OCI-LY1 (cell line): ENCODE data around the gene LRG1.

Experiments used
- H2AFZ ChIP-seq: fragments of 200-600 bp; sonication (generic), shearing (Covaris generic); 2 replicates; pipeline ENCODE4 v1.6.0; 2014; ENCODE audit warnings: antibody characterized with exemption, mild to moderate bottlenecking, low read length
- H3F3A ChIP-seq: fragments of 200-600 bp; sonication (generic), shearing (Covaris generic); 2 replicates; pipeline ENCODE4 v1.6.0; 2014; ENCODE audit warnings: mild to moderate bottlenecking, antibody characterized with exemption, low read length, moderate library complexity; ENCODE audit not compliant: insufficient read depth
- H3K27ac ChIP-seq: fragments of 200-600 bp; sonication (generic); 2 replicates; pipeline ENCODE4 v1.5.1; 2014; ENCODE audit warnings: low read length, mixed run types, mild to moderate bottlenecking, low read depth; ENCODE audit not compliant: poor library complexity, severe bottlenecking
- H3K27me3 ChIP-seq: fragments of 200-600 bp; sonication (generic); 2 replicates; pipeline ENCODE4 v1.6.0; 2014; ENCODE audit warnings: antibody characterized with exemption, mild to moderate bottlenecking, low read length, moderate library complexity; ENCODE audit not compliant: insufficient read depth
- H3K36me3 ChIP-seq: fragments of 200-600 bp; sonication (generic); 2 replicates; pipeline ENCODE4 v1.6.1; 2014; ENCODE audit warnings: mild to moderate bottlenecking, antibody characterized with exemption, low read length, moderate library complexity, mixed read lengths; ENCODE audit not compliant: insufficient read depth
- H3K4me1 ChIP-seq: fragments of 200-600 bp; sonication (generic); 2 replicates; pipeline ENCODE4 v1.5.1; 2014; ENCODE audit warnings: mild to moderate bottlenecking, low read length, moderate library complexity; ENCODE audit not compliant: insufficient read depth, severe bottlenecking
- H3K4me2 ChIP-seq: fragments of 200-600 bp; sonication (generic), shearing (Covaris generic); 2 replicates; pipeline ENCODE4 v1.6.1; 2014; ENCODE audit warnings: low read length
- H3K4me3 ChIP-seq: fragments of 200-600 bp; sonication (generic); 2 replicates; pipeline ENCODE4 v1.5.1; 2014; ENCODE audit warnings: low read length, low read depth, mild to moderate bottlenecking, mixed read lengths; ENCODE audit not compliant: poor library complexity, severe bottlenecking
- H3K79me2 ChIP-seq: fragments of 200-600 bp; shearing (Covaris generic); 2 replicates; pipeline ENCODE4 v1.6.1; 2016; ENCODE audit warnings: mixed run types, low read length, mixed read lengths; ENCODE audit not compliant: insufficient read depth
- H3K9ac ChIP-seq: fragments of 200-600 bp; sonication (generic), shearing (Covaris generic); 2 replicates; pipeline ENCODE4 v1.6.1; 2014; ENCODE audit warnings: mild to moderate bottlenecking, low read length, mixed read lengths
- H3K9me2 ChIP-seq: fragments of 200-600 bp; sonication (generic), shearing (Covaris generic); 2 replicates; pipeline ENCODE4 v1.6.1; 2014; ENCODE audit warnings: low read depth, mild to moderate bottlenecking, low read length, mixed read lengths
- H3K9me3 ChIP-seq: fragments of 200-600 bp; shearing (Covaris generic); 2 replicates; pipeline ENCODE4 v1.6.1; 2014; ENCODE audit warnings: low read length, mixed read lengths
- H4K20me1 ChIP-seq: fragments of 200-600 bp; sonication (generic), shearing (Covaris generic); 2 replicates; pipeline ENCODE4 v1.6.0; 2016; ENCODE audit warnings: mild to moderate bottlenecking, low read length; ENCODE audit not compliant: insufficient read depth
- EZH2 ChIP-seq: fragments of 200-600 bp; sonication (generic), shearing (Covaris generic); IDR thresholded peaks from 2 replicates; pipeline ENCODE4 v1.8.0; 2017; ENCODE audit warnings: borderline replicate concordance, mixed run types, mild to moderate bottlenecking, antibody characterized with exemption, low read length, moderate library complexity, mixed read lengths
- TF ChIP-seq, protein P1 (sequence below): fragments of 200-600 bp; sonication (generic), shearing (Covaris generic); IDR thresholded peaks from 2 replicates; pipeline ENCODE4 v1.5.1; 2017; ENCODE audit warnings: mild to moderate bottlenecking, antibody characterized with exemption, low read length, moderate library complexity, mixed read lengths

Gene LRG1

DNA sequence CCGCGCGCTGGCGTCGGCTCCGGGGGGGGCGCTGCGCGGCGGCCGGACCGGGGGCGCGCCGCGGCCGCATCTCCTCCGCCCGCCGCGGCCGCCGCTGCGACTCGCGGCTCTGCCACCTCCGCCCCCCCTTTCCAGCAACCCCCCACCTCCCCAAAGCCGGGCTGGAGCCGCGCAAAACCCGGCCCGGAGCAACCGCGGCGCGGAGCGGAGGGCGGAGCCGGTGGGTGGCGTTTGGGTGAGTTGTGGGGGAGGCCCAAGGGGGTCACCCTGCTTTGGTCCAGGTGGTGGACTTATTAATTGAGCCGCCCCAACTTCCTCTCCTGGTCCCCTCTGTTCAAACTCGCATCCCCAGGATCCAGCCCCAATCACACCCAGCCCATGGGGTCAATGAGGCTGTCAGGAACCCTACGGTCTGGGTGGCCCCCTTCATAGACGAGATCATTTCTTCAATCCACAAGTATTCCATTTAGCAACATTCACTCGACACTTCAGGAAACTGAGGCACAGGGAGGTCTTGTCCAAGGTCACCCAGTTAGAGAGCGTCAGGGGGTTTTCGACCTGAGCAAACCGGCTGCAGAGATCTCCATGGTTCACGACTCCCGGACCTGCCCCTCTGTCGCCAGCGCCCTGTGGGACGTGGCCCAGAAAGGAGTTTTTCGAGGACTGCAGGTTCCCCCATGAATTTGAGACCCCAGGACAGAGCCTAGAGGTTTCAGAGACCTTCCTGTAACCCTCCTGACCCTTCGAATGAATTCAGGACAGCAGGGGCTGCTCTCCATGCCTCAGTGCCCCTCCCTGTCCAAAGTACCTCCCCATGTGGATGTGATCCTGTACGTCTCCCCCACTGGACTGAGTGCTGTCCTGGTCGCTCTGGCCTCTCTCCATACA lies 42.1 kb upstream of the LRG1 start:
- no peak overlapping the region for H3K9ac ChIP-seq
- H3K9me2 ChIP-seq, result no peaks in the 10 kb centered on the region
- H3K79me2 ChIP-seq, result no peaks in the 10 kb centered on the region
- no peaks in the 10 kb centered on the region for H4K20me1 ChIP-seq
- H3K4me2 ChIP-seq, result no peak overlapping the region; the same call in 1 of the 2 replicates
- peaks cover 7% of the 10 kb centered on the region for H3K4me1 ChIP-seq
- TF ChIP-seq EZH2, result no peak
- TF ChIP-seq, protein P1, sequence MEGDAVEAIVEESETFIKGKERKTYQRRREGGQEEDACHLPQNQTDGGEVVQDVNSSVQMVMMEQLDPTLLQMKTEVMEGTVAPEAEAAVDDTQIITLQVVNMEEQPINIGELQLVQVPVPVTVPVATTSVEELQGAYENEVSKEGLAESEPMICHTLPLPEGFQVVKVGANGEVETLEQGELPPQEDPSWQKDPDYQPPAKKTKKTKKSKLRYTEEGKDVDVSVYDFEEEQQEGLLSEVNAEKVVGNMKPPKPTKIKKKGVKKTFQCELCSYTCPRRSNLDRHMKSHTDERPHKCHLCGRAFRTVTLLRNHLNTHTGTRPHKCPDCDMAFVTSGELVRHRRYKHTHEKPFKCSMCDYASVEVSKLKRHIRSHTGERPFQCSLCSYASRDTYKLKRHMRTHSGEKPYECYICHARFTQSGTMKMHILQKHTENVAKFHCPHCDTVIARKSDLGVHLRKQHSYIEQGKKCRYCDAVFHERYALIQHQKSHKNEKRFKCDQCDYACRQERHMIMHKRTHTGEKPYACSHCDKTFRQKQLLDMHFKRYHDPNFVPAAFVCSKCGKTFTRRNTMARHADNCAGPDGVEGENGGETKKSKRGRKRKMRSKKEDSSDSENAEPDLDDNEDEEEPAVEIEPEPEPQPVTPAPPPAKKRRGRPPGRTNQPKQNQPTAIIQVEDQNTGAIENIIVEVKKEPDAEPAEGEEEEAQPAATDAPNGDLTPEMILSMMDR, result no peak
- H3K27ac ChIP-seq, result no peak overlapping the region
- no peaks in the 10 kb centered on the region for H3K36me3 ChIP-seq
- no peaks in the 10 kb centered on the region; the same call in 1 of the 2 replicates for H3K27me3 ChIP-seq
- no peaks in the 10 kb centered on the region for H3K9me3 ChIP-seq
- no peak overlapping the region for H3K4me3 ChIP-seq
- H3F3A ChIP-seq, result no peaks in the 10 kb centered on the region; the same call in 1 of the 2 replicates
- H2AFZ ChIP-seq, result no peak overlapping the region

DNA sequence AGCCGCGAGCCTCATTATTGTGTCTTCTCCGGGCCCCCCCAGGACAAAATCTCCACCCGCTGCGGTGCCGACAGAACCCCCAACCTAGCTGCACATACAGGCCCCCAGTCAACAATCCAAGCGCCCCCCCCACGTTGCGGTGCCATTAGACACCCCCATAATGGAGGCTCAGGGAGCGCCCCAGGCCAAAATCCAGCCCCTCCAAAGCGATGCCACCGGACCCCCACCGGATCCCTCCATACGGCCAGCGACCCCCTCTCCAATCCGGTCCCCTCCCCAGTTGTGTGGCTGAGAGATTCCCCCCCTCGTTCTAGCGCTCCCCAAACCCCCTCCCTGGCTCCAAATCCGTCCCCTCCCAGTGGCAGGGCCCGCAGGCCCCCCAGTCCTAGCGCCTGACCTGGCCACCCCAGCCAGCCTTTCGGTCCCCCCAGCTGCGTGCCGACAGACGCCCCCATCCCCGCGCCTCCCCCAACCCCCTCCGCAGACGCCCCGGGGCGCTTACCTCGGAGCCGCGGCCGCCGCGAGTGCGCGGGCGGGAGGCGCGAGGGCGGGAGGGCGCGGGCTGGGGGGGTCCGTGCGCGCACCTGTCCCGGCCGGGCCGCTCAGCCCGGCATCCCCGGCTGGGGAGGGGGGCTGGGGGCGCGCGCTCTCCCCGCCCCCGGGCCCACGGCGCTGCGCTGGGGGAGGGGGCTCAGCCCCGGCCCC lies 41.3 kb upstream of the LRG1 start:
- no peaks in the 10 kb centered on the region for H3K79me2 ChIP-seq
- peak overlapping the region; percentile 37; the same call in 1 of the 2 replicates for H3K4me2 ChIP-seq
- no peaks in the 10 kb centered on the region; the same call in 1 of the 2 replicates for H3K27me3 ChIP-seq
- TF ChIP-seq, protein P1, result no peak
- TF ChIP-seq EZH2, result no peak
- H2AFZ ChIP-seq, result no peak overlapping the region
- H3K4me3 ChIP-seq, result peak overlapping the region; percentile 25
- no peaks in the 10 kb centered on the region for H4K20me1 ChIP-seq
- H3K9ac ChIP-seq, result no peak overlapping the region
- peaks cover 7% of the 10 kb centered on the region for H3K4me1 ChIP-seq
- no peaks in the 10 kb centered on the region for H3K36me3 ChIP-seq
- H3K27ac ChIP-seq, result no peak overlapping the region
- no peaks in the 10 kb centered on the region for H3K9me2 ChIP-seq
- H3K9me3 ChIP-seq, result no peaks in the 10 kb centered on the region
- no peaks in the 10 kb centered on the region; the same call in 1 of the 2 replicates for H3F3A ChIP-seq

DNA sequence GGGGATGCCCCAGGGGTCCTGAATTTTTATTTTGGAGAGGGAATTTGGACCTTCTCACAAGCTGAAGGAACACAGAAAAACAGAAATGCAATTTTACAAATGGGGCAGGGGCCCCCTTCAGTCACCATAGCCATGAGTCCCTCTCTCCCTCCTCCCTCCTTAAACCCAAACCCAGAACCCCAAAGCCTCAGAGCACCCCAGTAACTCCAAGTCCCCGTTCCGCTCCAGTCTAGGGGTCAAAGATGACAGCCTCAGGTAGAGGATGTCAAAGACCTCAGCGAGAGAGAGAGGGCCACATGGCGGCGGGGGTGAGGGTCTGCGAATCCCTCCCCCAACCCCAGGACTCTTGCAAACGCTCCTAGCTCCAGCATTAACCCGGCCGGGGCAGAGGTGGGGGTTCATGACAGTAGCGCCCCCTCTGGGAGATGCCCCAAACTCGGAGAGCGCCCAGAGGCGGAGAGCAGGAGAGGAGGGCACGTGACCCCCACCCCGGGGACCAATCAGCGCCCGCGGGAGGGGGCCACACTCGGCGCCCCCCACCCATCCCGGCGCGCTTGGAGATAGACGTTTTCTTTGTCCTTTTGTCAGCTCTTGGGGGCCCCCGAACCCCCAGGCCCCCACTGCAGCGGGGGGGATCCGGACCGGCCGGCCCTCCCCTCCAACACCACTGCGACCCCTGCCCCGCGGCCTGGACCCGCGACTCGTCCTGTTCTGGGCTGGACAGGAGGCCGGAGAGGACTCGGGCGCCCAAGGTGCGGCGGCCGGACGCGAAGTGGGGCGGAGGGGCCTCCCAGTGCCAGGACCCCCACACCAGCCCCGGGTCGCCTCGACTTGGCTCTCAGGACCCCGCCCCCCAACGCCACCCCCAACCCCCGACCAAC lies 40.4 kb upstream of the LRG1 start:
- Histone ChIP-seq H2AFZ (no peak overlapping the region), H3F3A (no peaks in the 10 kb centered on the region; the same call in 1 of the 2 replicates), H3K27me3 (no peaks in the 10 kb centered on the region; the same call in 1 of the 2 replicates), H3K4me2 (no peak overlapping the region), H4K20me1 (no peaks in the 10 kb centered on the region), H3K79me2 (no peaks in the 10 kb centered on the region), H3K9me2 (no peaks in the 10 kb centered on the region), H3K4me3 (no peak overlapping the region), H3K9me3 (no peaks in the 10 kb centered on the region), H3K36me3 (no peaks in the 10 kb centered on the region), H3K9ac (no peak overlapping the region), H3K27ac (no peak overlapping the region), H3K4me1 (peaks cover 7% of the 10 kb centered on the region)
- TF ChIP-seq, protein P1, result no peak
- no peak for TF ChIP-seq EZH2
